GM12878 (cell line): ENCODE measurements around the gene IL17RB. TPM values are rescaled to one million over a fixed set of nuclear protein-coding genes. Genes with fewer than 3 reads are reported as not detected.

ENCODE experiments used
- CBX3 ChIP-seq: fragments of 200-600 bp; sonication (generic); IDR thresholded peaks from 2 replicates; pipeline ENCODE4 v1.6.1; 2016; ENCODE audit warnings: low read depth, borderline replicate concordance
- CHD1 ChIP-seq: IDR thresholded peaks from 2 replicates; pipeline ENCODE4 v1.6.1; 2012; ENCODE audit warnings: low read depth, low read length, improper control_type of control experiment
- CHD2 ChIP-seq: IDR thresholded peaks from 2 replicates; pipeline ENCODE4 v1.6.1; 2011; ENCODE audit warnings: low read depth, low read length, improper control_type of control experiment, borderline replicate concordance
- CREB1 ChIP-seq: IDR thresholded peaks from 2 replicates; pipeline ENCODE4 v1.6.1; 2012; ENCODE audit warnings: low read depth, mild to moderate bottlenecking, inconsistent platforms
- SIX5 ChIP-seq: IDR thresholded peaks from 2 replicates; pipeline ENCODE4 v1.6.1; 2011; ENCODE audit warnings: mild to moderate bottlenecking, low read depth, low read length, moderate library complexity; ENCODE audit not compliant: severe bottlenecking
- ZNF207 ChIP-seq: fragments of 450-650 bp; IDR thresholded peaks from 2 replicates; pipeline ENCODE4 v1.6.1; 2014; ENCODE audit warnings: antibody characterized with exemption, mild to moderate bottlenecking, borderline replicate concordance
- polyA plus RNA-seq, 11 experiments: library from polyadenylated mRNA; depleted of rRNA in 4 of 11; unstranded in 6 of 11; stranded (reverse) in 5 of 11; fragments of >200 nt; fragmentation: Nextera tagmentation in 4 of 11; fragmentation: Illumina TruSeq in 1 of 11; extraction: Ambion mirVana in 4 of 11; extraction: Trizol in 1 of 11; gene quantifications; 1 replicate in 1 of 11; 2 replicates in 10 of 11; pipeline versions ENCODE4 v1.2.1 to v1.2.3, GENCODE V29; 2011 to 2016; ENCODE audit warnings: inconsistent platforms in 2 of 11, missing spikeins in 2 of 11, low read depth in 1 of 11
- total RNA-seq, 4 experiments: library from RNA; depleted of rRNA in 3 of 4; stranded (reverse); fragments of >200 nt in 3 of 4; fragmentation: Illumina TruSeq in 1 of 4; extraction: Trizol in 1 of 4; gene quantifications; 2 replicates each; pipeline versions ENCODE4 v1.2.1 to v1.2.3, GENCODE V29; 2013 to 2021
- TF ChIP-seq, protein P1 (sequence below): fragments of 450-650 bp; IDR thresholded peaks from 2 replicates; pipeline ENCODE4 v1.6.1; 2017; ENCODE audit warnings: mild to moderate bottlenecking, moderate library complexity
- TF ChIP-seq, protein P2 (sequence below): fragments of 450-650 bp; IDR thresholded peaks from 2 replicates; pipeline ENCODE4 v1.6.1; 2014; ENCODE audit warnings: mild to moderate bottlenecking
- TF ChIP-seq, protein P3 (sequence below): fragments of 450-650 bp; formaldehyde crosslinking; IDR thresholded peaks from 2 replicates; pipeline ENCODE4 v1.4.0; 2020; ENCODE audit warnings: mild to moderate bottlenecking, moderate library complexity
- TF ChIP-seq, protein P4 (sequence below): fragments of 450-650 bp; IDR thresholded peaks from 2 replicates; pipeline ENCODE4 v1.6.1; 2017; ENCODE audit warnings: borderline replicate concordance
- TF ChIP-seq, protein P5 (sequence below): fragments of 450-650 bp; IDR thresholded peaks from 2 replicates; pipeline ENCODE4 v1.6.1; 2016; ENCODE audit warnings: mild to moderate bottlenecking, moderate library complexity, borderline replicate concordance

Gene IL17RB
- total and polyA plus RNA-seq, 10 of the 15 experiments (the other 5 are each of a cell fraction or from before 2014, with no cell fraction given), result 1.9 to 17.2 (median 2.9) TPM

DNA sequence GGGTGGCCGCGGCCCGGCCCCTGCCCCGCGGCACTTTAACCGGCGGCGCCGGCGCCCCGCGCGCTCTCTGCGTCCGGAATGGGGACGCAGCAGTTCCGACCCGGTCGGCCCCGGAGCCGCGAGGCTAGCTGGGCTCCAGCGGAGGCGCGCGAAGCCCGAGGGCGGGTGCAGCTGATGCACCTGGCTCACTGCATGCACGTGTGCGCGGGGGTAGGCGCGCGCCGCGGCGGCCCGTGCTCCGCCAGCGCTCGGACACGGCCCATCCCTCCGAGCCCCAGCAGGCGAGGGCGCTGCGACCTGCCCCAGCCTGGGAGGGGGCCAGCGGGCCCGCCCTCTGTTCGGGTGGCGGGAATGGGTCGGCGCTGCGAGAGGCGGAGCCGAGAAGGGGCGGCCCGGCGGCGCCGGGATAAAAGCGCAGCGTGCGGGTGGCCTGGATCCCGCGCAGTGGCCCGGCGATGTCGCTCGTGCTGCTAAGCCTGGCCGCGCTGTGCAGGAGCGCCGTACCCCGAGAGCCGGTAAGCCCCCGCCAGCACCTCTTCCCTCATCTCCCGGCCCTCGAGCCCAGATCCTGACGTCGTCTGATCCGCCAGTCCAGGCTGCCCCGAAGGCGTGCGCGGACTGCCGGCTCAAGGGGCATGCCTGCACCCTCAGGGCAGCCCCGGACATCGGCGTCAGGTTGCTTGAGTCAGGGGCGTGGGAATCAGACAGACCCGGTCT is at the start of gene IL17RB, which contains the start of gene CHDH (continued):
- TF ChIP-seq, protein P1, sequence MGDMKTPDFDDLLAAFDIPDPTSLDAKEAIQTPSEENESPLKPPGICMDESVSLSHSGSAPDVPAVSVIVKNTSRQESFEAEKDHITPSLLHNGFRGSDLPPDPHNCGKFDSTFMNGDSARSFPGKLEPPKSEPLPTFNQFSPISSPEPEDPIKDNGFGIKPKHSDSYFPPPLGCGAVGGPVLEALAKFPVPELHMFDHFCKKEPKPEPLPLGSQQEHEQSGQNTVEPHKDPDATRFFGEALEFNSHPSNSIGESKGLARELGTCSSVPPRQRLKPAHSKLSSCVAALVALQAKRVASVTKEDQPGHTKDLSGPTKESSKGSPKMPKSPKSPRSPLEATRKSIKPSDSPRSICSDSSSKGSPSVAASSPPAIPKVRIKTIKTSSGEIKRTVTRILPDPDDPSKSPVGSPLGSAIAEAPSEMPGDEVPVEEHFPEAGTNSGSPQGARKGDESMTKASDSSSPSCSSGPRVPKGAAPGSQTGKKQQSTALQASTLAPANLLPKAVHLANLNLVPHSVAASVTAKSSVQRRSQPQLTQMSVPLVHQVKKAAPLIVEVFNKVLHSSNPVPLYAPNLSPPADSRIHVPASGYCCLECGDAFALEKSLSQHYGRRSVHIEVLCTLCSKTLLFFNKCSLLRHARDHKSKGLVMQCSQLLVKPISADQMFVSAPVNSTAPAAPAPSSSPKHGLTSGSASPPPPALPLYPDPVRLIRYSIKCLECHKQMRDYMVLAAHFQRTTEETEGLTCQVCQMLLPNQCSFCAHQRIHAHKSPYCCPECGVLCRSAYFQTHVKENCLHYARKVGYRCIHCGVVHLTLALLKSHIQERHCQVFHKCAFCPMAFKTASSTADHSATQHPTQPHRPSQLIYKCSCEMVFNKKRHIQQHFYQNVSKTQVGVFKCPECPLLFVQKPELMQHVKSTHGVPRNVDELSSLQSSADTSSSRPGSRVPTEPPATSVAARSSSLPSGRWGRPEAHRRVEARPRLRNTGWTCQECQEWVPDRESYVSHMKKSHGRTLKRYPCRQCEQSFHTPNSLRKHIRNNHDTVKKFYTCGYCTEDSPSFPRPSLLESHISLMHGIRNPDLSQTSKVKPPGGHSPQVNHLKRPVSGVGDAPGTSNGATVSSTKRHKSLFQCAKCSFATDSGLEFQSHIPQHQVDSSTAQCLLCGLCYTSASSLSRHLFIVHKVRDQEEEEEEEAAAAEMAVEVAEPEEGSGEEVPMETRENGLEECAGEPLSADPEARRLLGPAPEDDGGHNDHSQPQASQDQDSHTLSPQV, result no peak
- TF ChIP-seq CREB1 (no peak), CHD2 (0 out of 2 replicates have a peak, but pooled peaks have one; percentile 22), CBX3 (no peak), CHD1 (no peak), ZNF207 (no peak), SIX5 (no peak)
- TF ChIP-seq, protein P2, sequence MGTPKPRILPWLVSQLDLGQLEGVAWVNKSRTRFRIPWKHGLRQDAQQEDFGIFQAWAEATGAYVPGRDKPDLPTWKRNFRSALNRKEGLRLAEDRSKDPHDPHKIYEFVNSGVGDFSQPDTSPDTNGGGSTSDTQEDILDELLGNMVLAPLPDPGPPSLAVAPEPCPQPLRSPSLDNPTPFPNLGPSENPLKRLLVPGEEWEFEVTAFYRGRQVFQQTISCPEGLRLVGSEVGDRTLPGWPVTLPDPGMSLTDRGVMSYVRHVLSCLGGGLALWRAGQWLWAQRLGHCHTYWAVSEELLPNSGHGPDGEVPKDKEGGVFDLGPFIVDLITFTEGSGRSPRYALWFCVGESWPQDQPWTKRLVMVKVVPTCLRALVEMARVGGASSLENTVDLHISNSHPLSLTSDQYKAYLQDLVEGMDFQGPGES, result no peak
- TF ChIP-seq, protein P3, sequence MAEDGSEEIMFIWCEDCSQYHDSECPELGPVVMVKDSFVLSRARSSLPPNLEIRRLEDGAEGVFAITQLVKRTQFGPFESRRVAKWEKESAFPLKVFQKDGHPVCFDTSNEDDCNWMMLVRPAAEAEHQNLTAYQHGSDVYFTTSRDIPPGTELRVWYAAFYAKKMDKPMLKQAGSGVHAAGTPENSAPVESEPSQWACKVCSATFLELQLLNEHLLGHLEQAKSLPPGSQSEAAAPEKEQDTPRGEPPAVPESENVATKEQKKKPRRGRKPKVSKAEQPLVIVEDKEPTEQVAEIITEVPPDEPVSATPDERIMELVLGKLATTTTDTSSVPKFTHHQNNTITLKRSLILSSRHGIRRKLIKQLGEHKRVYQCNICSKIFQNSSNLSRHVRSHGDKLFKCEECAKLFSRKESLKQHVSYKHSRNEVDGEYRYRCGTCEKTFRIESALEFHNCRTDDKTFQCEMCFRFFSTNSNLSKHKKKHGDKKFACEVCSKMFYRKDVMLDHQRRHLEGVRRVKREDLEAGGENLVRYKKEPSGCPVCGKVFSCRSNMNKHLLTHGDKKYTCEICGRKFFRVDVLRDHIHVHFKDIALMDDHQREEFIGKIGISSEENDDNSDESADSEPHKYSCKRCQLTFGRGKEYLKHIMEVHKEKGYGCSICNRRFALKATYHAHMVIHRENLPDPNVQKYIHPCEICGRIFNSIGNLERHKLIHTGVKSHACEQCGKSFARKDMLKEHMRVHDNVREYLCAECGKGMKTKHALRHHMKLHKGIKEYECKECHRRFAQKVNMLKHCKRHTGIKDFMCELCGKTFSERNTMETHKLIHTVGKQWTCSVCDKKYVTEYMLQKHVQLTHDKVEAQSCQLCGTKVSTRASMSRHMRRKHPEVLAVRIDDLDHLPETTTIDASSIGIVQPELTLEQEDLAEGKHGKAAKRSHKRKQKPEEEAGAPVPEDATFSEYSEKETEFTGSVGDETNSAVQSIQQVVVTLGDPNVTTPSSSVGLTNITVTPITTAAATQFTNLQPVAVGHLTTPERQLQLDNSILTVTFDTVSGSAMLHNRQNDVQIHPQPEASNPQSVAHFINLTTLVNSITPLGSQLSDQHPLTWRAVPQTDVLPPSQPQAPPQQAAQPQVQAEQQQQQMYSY (CRISPR knock-in tag), result no peak
- TF ChIP-seq, protein P4, sequence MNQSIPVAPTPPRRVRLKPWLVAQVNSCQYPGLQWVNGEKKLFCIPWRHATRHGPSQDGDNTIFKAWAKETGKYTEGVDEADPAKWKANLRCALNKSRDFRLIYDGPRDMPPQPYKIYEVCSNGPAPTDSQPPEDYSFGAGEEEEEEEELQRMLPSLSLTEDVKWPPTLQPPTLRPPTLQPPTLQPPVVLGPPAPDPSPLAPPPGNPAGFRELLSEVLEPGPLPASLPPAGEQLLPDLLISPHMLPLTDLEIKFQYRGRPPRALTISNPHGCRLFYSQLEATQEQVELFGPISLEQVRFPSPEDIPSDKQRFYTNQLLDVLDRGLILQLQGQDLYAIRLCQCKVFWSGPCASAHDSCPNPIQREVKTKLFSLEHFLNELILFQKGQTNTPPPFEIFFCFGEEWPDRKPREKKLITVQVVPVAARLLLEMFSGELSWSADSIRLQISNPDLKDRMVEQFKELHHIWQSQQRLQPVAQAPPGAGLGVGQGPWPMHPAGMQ, result no peak
- TF ChIP-seq, protein P5, sequence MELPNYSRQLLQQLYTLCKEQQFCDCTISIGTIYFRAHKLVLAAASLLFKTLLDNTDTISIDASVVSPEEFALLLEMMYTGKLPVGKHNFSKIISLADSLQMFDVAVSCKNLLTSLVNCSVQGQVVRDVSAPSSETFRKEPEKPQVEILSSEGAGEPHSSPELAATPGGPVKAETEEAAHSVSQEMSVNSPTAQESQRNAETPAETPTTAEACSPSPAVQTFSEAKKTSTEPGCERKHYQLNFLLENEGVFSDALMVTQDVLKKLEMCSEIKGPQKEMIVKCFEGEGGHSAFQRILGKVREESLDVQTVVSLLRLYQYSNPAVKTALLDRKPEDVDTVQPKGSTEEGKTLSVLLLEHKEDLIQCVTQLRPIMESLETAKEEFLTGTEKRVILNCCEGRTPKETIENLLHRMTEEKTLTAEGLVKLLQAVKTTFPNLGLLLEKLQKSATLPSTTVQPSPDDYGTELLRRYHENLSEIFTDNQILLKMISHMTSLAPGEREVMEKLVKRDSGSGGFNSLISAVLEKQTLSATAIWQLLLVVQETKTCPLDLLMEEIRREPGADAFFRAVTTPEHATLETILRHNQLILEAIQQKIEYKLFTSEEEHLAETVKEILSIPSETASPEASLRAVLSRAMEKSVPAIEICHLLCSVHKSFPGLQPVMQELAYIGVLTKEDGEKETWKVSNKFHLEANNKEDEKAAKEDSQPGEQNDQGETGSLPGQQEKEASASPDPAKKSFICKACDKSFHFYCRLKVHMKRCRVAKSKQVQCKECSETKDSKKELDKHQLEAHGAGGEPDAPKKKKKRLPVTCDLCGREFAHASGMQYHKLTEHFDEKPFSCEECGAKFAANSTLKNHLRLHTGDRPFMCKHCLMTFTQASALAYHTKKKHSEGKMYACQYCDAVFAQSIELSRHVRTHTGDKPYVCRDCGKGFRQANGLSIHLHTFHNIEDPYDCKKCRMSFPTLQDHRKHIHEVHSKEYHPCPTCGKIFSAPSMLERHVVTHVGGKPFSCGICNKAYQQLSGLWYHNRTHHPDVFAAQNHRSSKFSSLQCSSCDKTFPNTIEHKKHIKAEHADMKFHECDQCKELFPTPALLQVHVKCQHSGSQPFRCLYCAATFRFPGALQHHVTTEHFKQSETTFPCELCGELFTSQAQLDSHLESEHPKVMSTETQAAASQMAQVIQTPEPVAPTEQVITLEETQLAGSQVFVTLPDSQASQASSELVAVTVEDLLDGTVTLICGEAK, result no peak
